ENCODE data around the gene EML4. TPM values are rescaled to one million over a fixed set of nuclear protein-coding genes. Genes with fewer than 3 reads are reported as not detected.

EML4 gene
- polyA plus RNA-seq, 1 of the 3 experiments (the other 2 are of a cell fraction) = 35.0 TPM

- no peak for TF ChIP-seq FOXJ3 (CRISPR knock-in tag; IDR thresholded peaks at IDR 0.05)
- TF ChIP-seq SMC3 (IDR thresholded peaks at IDR 0.05; ENCODE audit: low read depth, low read length) = no peak
- TF ChIP-seq CTCF (IDR thresholded peaks at IDR 0.05) = no peak
- TF ChIP-seq RXRA (IDR thresholded peaks at IDR 0.05; ENCODE audit: borderline replicate concordance, low read depth) = no peak
- TF ChIP-seq USF2 (IDR thresholded peaks at IDR 0.05; ENCODE audit: borderline replicate concordance, low read depth, low read length) = no peak
- TF ChIP-seq MEF2A (IDR thresholded peaks at IDR 0.05; ENCODE audit: borderline replicate concordance, low read depth) = no peak
- TF ChIP-seq NFIC (IDR thresholded peaks at IDR 0.05; ENCODE audit: borderline replicate concordance) = no peak
- no peak for TF ChIP-seq PBX3 (IDR thresholded peaks at IDR 0.05)
- no peak for TF ChIP-seq GABPA (IDR thresholded peaks at IDR 0.05; ENCODE audit: low read depth)
- no peak for TF ChIP-seq ELF1 (IDR thresholded peaks at IDR 0.05)
- no peak for TF ChIP-seq FOXM1 (IDR thresholded peaks at IDR 0.05; ENCODE audit: low read depth)
- no peak for TF ChIP-seq FOSL2 (IDR thresholded peaks at IDR 0.05; ENCODE audit: borderline replicate concordance, low read depth)
- TF ChIP-seq RFX5 (IDR thresholded peaks at IDR 0.05; ENCODE audit: low read length) = no peak
- no peak for TF ChIP-seq MAX (IDR thresholded peaks at IDR 0.05; ENCODE audit: low read depth)
- no peak for TF ChIP-seq EZH2phosphoT487 (IDR thresholded peaks at IDR 0.05; ENCODE audit: borderline replicate concordance, low read depth)
- TF ChIP-seq REST (IDR thresholded peaks at IDR 0.05; ENCODE audit: low read depth, low read length) = no peak
- no peak for TF ChIP-seq USF1 (IDR thresholded peaks at IDR 0.05; ENCODE audit: borderline replicate concordance, low read depth)
- TF ChIP-seq TCF12 (IDR thresholded peaks at IDR 0.05) = no peak
- H3K9me2 ChIP-seq = no peaks in the 10 kb centered on the region
- H3K36me3 ChIP-seq (replicated peaks in 1 of 2; ENCODE audit: control insufficient read depth in 1 of 2, insufficient read depth in 2 of 2, low read length in 1 of 2) = no peaks in the 10 kb centered on the region
- H3K4me1 ChIP-seq (ENCODE audit: control insufficient read depth in 1 of 2, insufficient read depth in 2 of 2, low read depth in 1 of 2, low read length in 1 of 2) = peaks cover 60 to 62% of the 10 kb centered on the region in 2 experiments
- H3K79me2 ChIP-seq (ENCODE audit: insufficient read depth) = no peaks in the 10 kb centered on the region
- no peak for DNase-seq
- CTCF ChIA-PET = interaction anchor here (0.8 to 1.5 kb wide), 3 partner anchors 42 to 674 kb away, joined by 3 read pairs; no protein-coding TSS in a partner anchor
- POLR2A ChIA-PET = interaction anchor here (0.7 kb wide), 2 partner anchors 32 to 59 kb away, joined by 3 to 4 read pairs; partner anchors contain the start of gene EML4
- H3K27me3 ChIP-seq (ENCODE audit: insufficient read depth) = no peaks in the 10 kb centered on the region
- no peaks in the 10 kb centered on the region for H4K20me1 ChIP-seq (ENCODE audit: insufficient read depth)
- H3F3A ChIP-seq (replicated peaks; ENCODE audit: insufficient read depth) = peaks cover 51% of the 10 kb centered on the region
- no peak overlapping the region for H3K4me2 ChIP-seq
- H3K27ac ChIP-seq (ENCODE audit: low read depth in 2 of 2, low read length in 1 of 2) = peak overlapping the region in 1 of 2 experiments; percentile 77; a peak in 2 of 4 replicates
- WGBS (ENCODE audit: low lambda C conversion rate) = 85% methylated on average over 1 of the region's 2 CpGs
- H3K9me3 ChIP-seq = no peaks in the 10 kb centered on the region
- H3K9ac ChIP-seq = no peak overlapping the region
- H3K4me3 ChIP-seq (ENCODE audit: low read depth in 2 of 2, low read length in 1 of 2) = no peak overlapping the region
- H2AFZ ChIP-seq (ENCODE audit: low read depth) = no peak overlapping the region
These were observed 32.4 kb upstream of the EML4 start for GRCh38 chr2:42136782-42137124.

All from SK-N-SH (cell line).